ENCODE data around the gene SDF4. TPM values are rescaled to one million over a fixed set of nuclear protein-coding genes. Genes with fewer than 3 reads are reported as not detected.

SDF4 gene
- total RNA-seq, 2 donors from 2014 or later, result 85.9 to 95.6 TPM

DNA sequence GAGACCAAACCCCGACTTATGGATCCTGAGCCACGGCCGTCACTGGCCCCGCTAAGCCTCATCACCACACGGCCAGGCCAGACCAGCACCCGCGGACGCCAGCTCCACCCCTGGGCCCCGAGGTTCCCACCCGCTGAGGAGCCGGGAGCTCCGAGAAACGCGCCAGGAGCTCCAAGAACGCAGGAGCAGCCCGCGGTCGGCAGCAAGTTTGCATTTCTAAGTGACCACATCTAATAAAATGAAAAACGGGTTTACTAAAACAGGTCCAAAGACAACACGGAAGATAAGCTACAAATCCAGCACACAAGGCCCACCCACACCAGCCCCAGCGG is 22.8 kb upstream of the SDF4 start:
- Mint-ChIP-seq H3K27me3 (ENCODE audit: insufficient read depth) (no peaks in the 10 kb centered on the region), H3K27ac (no peak overlapping the region), H3K9me3 (no peaks in the 10 kb centered on the region), H3K4me1 (peaks cover 8% of the 10 kb centered on the region), H3K36me3 (ENCODE audit: low read depth) (peaks cover 56% of the 10 kb centered on the region), H3K4me3 (no peak overlapping the region)
- TF ChIP-seq CTCF (conservative IDR thresholded peaks at IDR 0.05), result no peak
- H3K9ac ChIP-seq (ENCODE audit: extremely low read depth, low read length, poor library complexity, severe bottlenecking), result no peak overlapping the region
- no peaks in the 10 kb centered on the region for H3K4me1 ChIP-seq (ENCODE audit: control insufficient read depth, insufficient read depth, low read length)
- DNase-seq, result no peak
- no peak overlapping the region for H3K4me3 ChIP-seq (ENCODE audit: low read length)
- no peaks in the 10 kb centered on the region for H3K27me3 ChIP-seq (ENCODE audit: control insufficient read depth, insufficient read depth, low read length, poor library complexity, severe bottlenecking)
- no peaks in the 10 kb centered on the region for H3K9me3 ChIP-seq (ENCODE audit: control insufficient read depth, low read length)
- no peak overlapping the region for H3K27ac ChIP-seq (ENCODE audit: low read depth, low read length)
- WGBS, 2 experiments (ENCODE audit: insufficient coverage in 1 of 2, insufficient read length in 1 of 2), result 95 to 100% methylated on average over 16 to 21 of the region's 21 CpGs
- peaks cover 47% of the 10 kb centered on the region for H3K36me3 ChIP-seq (ENCODE audit: control insufficient read depth, insufficient read depth, low read length)

DNA sequence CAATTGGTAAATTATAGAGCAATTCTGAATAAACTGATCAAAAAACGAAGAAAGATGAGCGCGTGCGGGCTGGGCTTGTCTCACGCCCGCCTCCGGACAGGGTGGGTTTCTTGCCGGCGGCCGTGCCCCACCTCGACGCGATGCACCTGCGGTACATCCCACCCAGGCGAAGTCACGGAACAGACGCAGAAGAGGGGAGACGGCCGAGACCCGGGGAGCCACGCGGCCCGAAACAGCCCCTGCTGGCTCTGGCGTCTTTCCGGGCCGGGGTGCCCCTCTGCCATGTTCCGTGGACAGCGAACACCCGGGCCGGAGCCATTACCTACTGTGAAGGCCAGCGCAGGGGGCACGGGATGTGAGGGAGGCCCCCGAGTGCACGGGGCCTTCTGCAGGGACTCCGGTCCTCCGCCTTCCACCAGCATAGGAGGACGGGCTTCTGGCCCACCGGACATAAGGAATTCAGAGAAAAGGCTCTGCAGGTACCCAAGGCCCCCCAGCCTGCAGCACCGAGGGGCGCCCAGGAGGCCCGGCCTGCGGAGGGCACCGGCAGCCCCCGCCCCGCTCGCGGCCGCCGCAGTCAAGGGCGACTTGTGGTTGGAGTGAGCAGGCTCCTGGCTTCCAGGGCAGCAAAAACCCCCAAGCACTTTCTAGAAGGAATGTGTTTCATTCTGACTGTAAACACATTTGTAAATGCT is 22.3 kb upstream of the SDF4 start:
- TF ChIP-seq CTCF (conservative IDR thresholded peaks at IDR 0.05), result no peak
- Histone ChIP-seq H3K27me3 (ENCODE audit: control insufficient read depth, insufficient read depth, low read length, poor library complexity, severe bottlenecking) (no peaks in the 10 kb centered on the region), H3K4me3 (ENCODE audit: low read length) (no peak overlapping the region), H3K4me1 (ENCODE audit: control insufficient read depth, insufficient read depth, low read length) (no peaks in the 10 kb centered on the region), H3K27ac (ENCODE audit: low read depth, low read length) (no peak overlapping the region), H3K9ac (ENCODE audit: extremely low read depth, low read length, poor library complexity, severe bottlenecking) (no peak overlapping the region), H3K9me3 (ENCODE audit: control insufficient read depth, low read length) (no peaks in the 10 kb centered on the region), H3K36me3 (ENCODE audit: control insufficient read depth, insufficient read depth, low read length) (peaks cover 42% of the 10 kb centered on the region)
- no peak for DNase-seq
- no peaks in the 10 kb centered on the region for H3K27me3 Mint-ChIP-seq (ENCODE audit: insufficient read depth)
- H3K4me1 Mint-ChIP-seq, result peaks cover 8% of the 10 kb centered on the region
- peaks cover 51% of the 10 kb centered on the region for H3K36me3 Mint-ChIP-seq (ENCODE audit: low read depth)
- H3K4me3 Mint-ChIP-seq, result no peak overlapping the region
- H3K27ac Mint-ChIP-seq, result no peak overlapping the region
- no peaks in the 10 kb centered on the region for H3K9me3 Mint-ChIP-seq
- 97% methylated on average over 44 to 50 of the region's 50 CpGs for WGBS, 2 experiments (ENCODE audit: insufficient coverage in 1 of 2, insufficient read length in 1 of 2)

- Mint-ChIP-seq H3K36me3 (ENCODE audit: low read depth) (peaks cover 47% of the 10 kb centered on the region), H3K9me3 (no peaks in the 10 kb centered on the region), H3K27me3 (ENCODE audit: insufficient read depth) (no peaks in the 10 kb centered on the region), H3K27ac (no peak overlapping the region), H3K4me1 (peaks cover 5% of the 10 kb centered on the region), H3K4me3 (no peak overlapping the region)
- Histone ChIP-seq H3K36me3 (ENCODE audit: control insufficient read depth, insufficient read depth, low read length) (peaks cover 38% of the 10 kb centered on the region), H3K9me3 (ENCODE audit: control insufficient read depth, low read length) (no peaks in the 10 kb centered on the region), H3K9ac (ENCODE audit: extremely low read depth, low read length, poor library complexity, severe bottlenecking) (no peak overlapping the region), H3K27ac (ENCODE audit: low read depth, low read length) (no peak overlapping the region), H3K4me3 (ENCODE audit: low read length) (no peak overlapping the region), H3K27me3 (ENCODE audit: control insufficient read depth, insufficient read depth, low read length, poor library complexity, severe bottlenecking) (no peaks in the 10 kb centered on the region), H3K4me1 (ENCODE audit: control insufficient read depth, insufficient read depth, low read length) (no peaks in the 10 kb centered on the region)
- DNase-seq, result no peak
- no peak for TF ChIP-seq CTCF (conservative IDR thresholded peaks at IDR 0.05)
- 93 to 97% methylated on average over 11 to 12 of the region's 12 CpGs for WGBS, 2 experiments (ENCODE audit: insufficient coverage in 1 of 2, insufficient read length in 1 of 2)
Measured at GRCh38 chr1:1253314-1253713, 21.5 kb upstream of the SDF4 start.

All from endodermal cell (in vitro differentiated cells).